ENCODE data around the gene IQCB1. TPM values are rescaled to one million over a fixed set of nuclear protein-coding genes. Genes with fewer than 3 reads are reported as not detected.

Gene IQCB1
- total and polyA plus RNA-seq, 2 of the 8 experiments (the other 6 are each of a cell fraction or from before 2014, with no cell fraction given) = 21.7 to 31.2 TPM

DNA sequence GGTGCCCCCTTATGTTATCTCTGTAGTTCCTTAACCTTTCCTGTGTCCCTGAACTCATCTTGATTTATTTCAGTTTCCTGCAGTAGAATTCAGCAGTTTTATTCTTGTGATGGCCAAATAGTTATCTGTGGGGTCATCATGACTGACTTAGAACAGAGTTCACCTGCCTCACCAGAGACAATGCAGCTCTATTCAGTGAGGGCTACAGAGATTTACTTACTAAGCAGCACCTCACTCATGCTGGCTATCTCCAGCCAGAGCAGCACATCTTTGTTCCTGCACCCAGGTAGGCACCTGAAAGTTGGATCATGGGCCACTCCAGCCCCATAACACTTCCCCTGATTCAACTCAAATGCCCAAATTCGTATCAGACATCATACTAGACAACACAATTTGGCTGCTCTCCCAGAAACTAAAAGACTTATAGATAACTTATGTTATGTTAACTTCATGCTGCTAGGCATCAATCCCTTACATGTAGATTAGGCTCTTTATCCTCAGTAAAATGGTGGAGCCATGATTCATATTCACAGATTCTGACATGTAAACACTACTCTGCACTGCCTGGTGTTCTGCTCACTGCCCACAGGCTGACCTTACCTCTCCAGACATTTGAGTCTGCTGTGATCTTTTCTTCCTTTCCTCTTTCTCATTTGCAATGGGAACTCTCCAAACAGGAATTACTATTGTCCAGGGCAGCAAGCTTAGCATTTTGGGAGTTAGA lies 76.0 kb downstream of the IQCB1 start (continued):
- no peak for TF ChIP-seq YY1 (IDR thresholded peaks at IDR 0.05; ENCODE audit: low read depth, low read length)
- no peak for TF ChIP-seq SIX5 (IDR thresholded peaks at IDR 0.05; ENCODE audit: low read depth, low read length)
- TF ChIP-seq RAD21 (IDR thresholded peaks at IDR 0.05 in 1 of 2, conservative IDR thresholded peaks at IDR 0.05 in 1 of 2; ENCODE audit: low read depth in 2 of 2, low read length in 2 of 2) = no peak
- no peak for TF ChIP-seq SP4 (IDR thresholded peaks at IDR 0.05; ENCODE audit: low read length)
- TF ChIP-seq ASH2L (IDR thresholded peaks at IDR 0.05; ENCODE audit: low read length) = no peak
